ENCODE measurements around the gene ZNF536.

ZNF536 gene

DNA sequence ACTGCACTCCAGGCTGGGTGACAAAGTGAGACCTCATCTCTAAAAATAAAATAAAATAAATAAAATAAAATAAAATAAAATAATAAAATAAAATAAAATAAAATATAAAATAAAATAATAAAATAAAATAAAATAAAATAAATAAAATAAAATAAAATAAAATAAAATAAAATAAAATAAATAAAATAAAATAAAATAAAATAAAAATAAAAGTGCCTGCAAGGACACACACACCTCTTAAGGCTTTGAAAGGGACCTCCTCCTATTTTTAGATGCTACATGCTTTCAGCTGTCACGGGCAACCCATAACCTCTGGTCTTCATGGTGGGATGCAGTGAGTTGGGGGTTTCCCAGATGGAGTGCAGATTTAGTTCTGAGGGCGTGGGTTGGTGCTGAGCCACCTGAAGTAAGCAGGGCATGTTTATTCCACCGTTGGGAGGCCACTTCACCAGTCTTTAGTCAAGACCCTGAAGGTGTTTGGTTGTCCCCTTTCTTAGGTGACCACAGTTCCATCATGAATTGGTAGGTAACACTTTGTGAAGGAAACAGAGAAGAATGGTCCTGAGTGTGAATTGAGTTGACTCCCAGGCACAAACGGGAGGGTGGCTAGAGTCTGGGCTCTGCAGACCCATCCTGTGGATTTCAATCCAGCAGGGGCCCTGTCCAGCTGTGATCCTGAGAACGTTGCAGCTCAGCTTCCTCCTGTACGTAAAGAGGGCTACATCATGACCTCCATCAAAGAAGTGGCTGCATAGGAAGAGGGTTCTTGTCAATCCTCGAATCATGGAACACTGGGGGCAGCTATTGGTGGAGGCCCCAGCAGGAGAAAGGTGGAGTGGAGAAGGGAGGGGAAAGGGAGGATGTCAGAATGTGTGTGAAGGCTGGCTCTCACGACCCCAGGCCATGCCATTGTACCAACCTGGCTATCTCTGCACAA, 234.2 kb downstream of the ZNF536 start:
- no peak overlapping the region for H3K4me3 ChIP-seq (ENCODE audit: low read depth, low read length)
- no peaks in the 10 kb centered on the region for H3K36me3 ChIP-seq
- no peaks in the 10 kb centered on the region for H3K4me1 ChIP-seq
- TF ChIP-seq, protein P1, sequence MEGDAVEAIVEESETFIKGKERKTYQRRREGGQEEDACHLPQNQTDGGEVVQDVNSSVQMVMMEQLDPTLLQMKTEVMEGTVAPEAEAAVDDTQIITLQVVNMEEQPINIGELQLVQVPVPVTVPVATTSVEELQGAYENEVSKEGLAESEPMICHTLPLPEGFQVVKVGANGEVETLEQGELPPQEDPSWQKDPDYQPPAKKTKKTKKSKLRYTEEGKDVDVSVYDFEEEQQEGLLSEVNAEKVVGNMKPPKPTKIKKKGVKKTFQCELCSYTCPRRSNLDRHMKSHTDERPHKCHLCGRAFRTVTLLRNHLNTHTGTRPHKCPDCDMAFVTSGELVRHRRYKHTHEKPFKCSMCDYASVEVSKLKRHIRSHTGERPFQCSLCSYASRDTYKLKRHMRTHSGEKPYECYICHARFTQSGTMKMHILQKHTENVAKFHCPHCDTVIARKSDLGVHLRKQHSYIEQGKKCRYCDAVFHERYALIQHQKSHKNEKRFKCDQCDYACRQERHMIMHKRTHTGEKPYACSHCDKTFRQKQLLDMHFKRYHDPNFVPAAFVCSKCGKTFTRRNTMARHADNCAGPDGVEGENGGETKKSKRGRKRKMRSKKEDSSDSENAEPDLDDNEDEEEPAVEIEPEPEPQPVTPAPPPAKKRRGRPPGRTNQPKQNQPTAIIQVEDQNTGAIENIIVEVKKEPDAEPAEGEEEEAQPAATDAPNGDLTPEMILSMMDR (IDR thresholded peaks at IDR 0.05; ENCODE audit: low read depth, low read length): no peak
- no peak for DNase-seq
- H3K9me3 ChIP-seq: no peaks in the 10 kb centered on the region
- H3K27me3 ChIP-seq: no peaks in the 10 kb centered on the region
